GM20000 (cell line): ENCODE measurements around the gene YY2.
"Not testable (repeated sequence)": the region's sequence is repeated elsewhere in the genome, so short reads cannot be mapped to it uniquely, and the experiment has no call there.

Source experiments
- DNase-seq: peaks from one replicate; pipeline ENCODE4 v3.0.0; 2012; ENCODE audit warnings: low spot score
- CTCF ChIP-seq: IDR thresholded peaks from 2 replicates; pipeline ENCODE4 v1.5.1; 2012; ENCODE audit warnings: mild to moderate bottlenecking, control low read depth; ENCODE audit errors: extremely low read depth, missing control alignments

YY2 gene

GRCh38 chrX:21855937-21856415, at the start of gene YY2:
YY2 (plus strand) TSS chrX:21855987; CDS start chrX:21856485, 498 bp downstream.
- no peak for DNase-seq
- no peak for TF ChIP-seq CTCF

GRCh38 chrX:21806691-21807090, 49.1 kb upstream of the YY2 start:
- no peak for TF ChIP-seq CTCF
- DNase-seq, result no peak

GRCh38 chrX:21811832-21812231, 44.0 kb upstream of the YY2 start:
- TF ChIP-seq CTCF, result no peak
- no peak for DNase-seq

GRCh38 chrX:21812628-21813027, 43.2 kb upstream of the YY2 start:
- DNase-seq, result no peak
- TF ChIP-seq CTCF, result no peak

GRCh38 chrX:21813612-21814368, 42.0 kb upstream of the YY2 start:
- no peak for TF ChIP-seq CTCF
- DNase-seq, result no peak

- TF ChIP-seq CTCF, result no peak
- DNase-seq, result no peak
Measured at GRCh38 chrX:21816136-21816535, 39.7 kb upstream of the YY2 start.

- not testable (repeated sequence) for DNase-seq
Measured at GRCh38 chrX:21820170-21820569, 35.6 kb upstream of the YY2 start.

- no peak for DNase-seq
- no peak for TF ChIP-seq CTCF
Measured at GRCh38 chrX:21821875-21822274, 33.9 kb upstream of the YY2 start.
